Hematopoietic multipotent progenitor cell (in vitro differentiated cells): Measurements from ENCODE around the gene AKR1C4. TPM values are rescaled to one million over a fixed set of nuclear protein-coding genes. Genes with fewer than 3 reads are reported as not detected.
A peak's percentile ranks its signal among the peaks of the same experiment; 100 is the strongest.
"Not testable (repeated sequence)": the region's sequence is repeated elsewhere in the genome, so short reads cannot be mapped to it uniquely, and the experiment has no call there.

Experiments
- DNase-seq, 3 donors: peaks; one replicate each; pipeline ENCODE4 v3.0.0-alpha.2; 2011 to 2015; ENCODE audit warnings: low read depth in 2 of 3, low spot score in 2 of 3
- total RNA-seq: library from RNA; depleted of rRNA; stranded (reverse); fragments of >200 nt; gene quantifications from one replicate; pipeline ENCODE4 v1.2.3, GENCODE V29; 2012

AKR1C4 gene
- total RNA-seq, 1 donor: not detected

DNA sequence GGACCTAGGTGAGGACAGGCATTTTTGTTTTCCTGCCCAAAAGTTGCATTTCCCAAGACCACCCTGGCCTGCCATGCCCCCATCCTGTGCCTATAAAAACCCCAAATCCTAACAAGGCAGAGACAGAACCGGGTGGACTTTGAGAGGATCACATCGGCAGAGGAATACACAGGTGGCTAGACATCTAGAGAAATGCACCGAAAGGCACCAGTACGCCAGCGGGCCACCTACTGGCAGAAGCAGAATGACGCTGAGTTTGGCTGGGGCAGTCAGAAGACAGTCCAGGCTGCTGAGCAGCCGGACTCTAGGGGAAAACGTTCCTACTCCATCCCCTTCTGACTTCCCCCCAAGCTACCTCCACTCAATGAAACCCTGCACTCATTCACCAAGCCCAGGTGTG lies 2.8 kb downstream of the AKR1C4 start:
- no peak for DNase-seq

DNA sequence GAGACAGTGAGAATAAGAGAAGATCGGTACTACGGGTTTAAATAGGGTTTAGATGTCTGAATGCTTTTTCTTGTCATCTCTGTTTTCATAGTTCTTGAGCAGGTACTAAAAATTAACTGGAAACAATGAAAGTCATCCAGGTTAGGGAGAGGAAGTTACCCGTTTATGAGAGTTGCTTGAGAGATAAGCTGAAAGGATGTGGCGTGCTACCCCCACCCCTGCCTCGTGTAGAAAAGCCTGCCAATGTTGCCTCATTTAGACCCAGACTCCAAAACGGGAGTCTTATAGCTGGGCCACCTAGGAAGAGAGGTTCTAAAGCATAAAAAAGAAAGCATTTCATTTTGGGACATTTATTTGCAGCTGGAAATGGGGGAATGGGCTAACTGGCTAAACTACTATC lies 10.2 kb downstream of the AKR1C4 start:
- peak in 1 of 3 donors; percentile 48 for DNase-seq

DNA sequence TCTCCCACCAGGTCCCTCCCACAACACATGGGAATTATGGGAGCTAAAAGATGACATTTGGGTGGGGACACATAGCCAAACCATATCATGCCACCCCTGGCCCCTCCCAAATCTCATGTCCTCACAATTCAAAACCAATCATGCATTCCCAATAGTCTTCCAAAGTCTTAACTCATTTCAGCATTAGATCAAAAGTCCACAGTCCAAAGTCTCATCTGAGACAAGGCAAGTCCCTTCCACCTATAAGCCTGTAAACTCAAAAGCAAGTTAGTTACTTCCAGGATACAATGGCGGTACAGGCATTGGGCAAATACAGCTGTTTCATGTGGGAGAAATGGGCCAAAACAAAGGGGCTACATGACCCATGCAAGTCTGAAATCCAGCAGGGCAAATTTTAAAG lies 13.1 kb downstream of the AKR1C4 start:
- not testable (repeated sequence) for DNase-seq

DNA sequence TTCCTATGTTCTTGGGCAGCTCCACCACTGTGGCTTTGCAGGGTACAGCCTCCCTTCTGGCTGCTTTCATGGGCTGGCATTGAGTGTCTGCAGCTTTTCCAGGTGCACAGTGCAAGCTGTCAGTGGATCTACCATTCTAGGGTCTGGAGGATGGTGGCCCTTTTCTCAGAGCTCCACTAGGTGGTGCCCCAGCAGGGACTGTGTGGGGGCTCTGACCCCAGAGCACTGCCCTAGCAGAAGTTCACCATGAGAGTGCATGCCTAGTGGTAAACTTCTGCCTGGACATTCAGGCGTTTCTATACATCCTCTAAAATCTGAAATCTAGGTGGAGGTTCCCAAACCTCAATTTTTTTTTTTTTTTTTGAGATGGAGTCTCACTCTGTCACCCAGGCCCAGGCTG lies 13.6 kb downstream of the AKR1C4 start:
- not testable (repeated sequence) for DNase-seq

DNA sequence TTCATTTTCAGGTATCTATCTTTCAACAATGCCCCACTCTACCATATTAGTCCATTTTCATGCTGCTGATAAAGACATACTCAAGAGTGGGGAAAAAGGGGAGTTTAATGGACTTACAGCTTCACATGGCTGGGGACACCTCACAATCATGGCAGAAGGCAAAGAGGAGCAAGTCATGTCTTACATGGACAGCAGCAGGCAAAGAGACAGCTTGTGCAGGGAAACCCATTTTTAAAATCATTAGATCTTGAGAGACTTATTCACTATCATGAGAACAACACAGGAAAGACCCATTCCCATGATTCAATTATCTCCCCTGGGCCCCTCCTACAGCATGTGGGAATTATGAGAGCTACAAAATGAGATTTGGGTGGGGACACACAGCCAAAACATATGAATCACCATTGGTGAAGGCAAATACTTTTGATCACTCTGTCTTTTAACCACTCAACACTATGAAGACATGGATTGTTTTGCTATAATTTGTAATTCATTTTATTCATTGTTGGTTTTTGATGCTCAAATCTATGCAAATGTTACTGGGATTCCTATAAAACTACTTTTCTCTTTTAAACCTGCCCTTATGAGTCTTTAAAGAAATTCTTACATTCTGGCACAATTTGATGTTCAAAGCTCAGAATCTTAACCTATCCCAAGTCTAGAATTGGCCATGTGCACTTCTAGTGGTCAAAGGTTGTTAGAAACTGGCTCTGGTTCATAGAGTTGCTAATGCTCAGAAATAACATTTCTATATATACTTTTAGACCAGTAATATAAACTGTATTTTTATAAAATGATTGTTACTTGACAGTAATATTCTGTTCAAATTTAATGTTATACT lies 15.3 kb downstream of the AKR1C4 start:
- no peak for DNase-seq

DNA sequence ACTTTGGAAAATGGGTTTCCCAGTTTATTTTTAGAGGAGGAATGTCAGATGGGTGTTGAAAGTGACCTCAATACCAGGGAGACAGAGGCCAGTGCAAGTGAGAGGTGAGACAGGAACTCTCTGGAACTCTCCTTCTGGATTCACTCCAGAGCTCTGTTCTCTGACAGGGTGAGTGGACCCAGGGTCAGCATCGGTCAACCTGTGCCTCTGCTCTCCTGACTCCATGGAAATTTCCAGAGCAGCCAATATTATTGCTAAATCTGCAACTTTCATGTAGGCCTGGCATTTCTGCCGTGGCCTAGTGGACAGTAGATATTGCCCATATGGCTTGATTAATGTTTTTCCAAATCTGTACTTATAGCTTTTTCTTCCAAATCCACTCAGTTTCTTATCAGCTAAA lies 20.2 kb downstream of the AKR1C4 start:
- DNase-seq: no peak

DNA sequence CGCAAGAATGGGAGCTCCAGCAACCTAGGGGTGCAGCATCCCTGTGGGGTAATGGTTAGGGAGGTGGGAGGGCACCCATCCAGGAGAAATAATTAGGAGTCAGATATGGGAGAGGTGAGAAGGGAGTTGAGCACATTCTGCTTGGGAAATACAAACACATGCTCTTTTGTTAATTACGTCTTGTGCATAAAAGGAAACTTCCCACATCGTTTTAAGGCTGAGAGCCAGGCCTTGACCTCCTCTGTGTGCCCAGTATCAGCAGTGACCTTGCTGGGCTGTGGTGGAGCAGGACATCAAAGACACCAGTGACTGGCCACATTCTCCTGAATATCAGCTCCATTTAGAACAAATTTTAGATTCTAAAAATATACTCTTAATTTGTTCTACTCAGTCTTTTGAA lies 22.6 kb downstream of the AKR1C4 start:
- no peak for DNase-seq

DNA sequence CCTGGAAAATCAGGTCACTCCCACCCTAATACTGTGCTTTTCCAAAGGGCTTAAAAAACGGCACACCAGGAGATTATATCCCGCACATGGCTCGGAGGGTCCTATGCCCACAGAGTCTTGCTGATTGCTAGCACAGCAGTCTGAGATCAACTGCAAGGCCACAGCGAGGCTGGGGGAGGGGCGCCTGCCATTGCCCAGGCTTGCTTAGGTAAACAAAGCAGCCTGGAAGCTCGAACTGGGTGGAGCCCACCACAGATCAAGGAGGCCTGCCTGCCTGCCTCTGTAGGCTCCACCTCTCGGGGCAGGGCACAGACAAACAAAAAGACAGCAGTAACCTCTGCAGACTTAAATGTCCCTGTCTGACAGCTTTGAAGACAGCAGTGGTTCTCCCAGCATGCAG lies 26.3 kb downstream of the AKR1C4 start:
- DNase-seq: not testable (repeated sequence)

DNA sequence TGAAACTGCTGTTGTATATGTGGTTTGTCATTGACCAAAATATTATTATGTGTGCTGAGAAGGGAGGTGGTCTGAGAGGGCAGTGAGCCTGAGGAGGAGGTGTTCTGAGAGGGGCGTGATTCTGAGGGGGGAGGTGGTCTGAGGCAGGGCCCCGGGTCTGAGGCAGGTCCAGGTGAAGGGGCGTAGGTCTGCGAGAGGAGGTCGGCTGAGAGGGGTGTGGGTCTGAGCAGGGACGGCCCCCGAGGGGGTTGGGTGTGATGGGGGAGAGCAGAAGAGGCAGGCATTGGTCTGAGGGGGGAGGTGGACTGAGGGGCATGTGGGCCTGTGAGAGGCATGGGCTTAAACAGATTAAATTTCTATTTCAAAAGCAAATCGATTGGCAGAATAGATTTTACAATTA lies 32.4 kb downstream of the AKR1C4 start:
- no peak for DNase-seq

DNA sequence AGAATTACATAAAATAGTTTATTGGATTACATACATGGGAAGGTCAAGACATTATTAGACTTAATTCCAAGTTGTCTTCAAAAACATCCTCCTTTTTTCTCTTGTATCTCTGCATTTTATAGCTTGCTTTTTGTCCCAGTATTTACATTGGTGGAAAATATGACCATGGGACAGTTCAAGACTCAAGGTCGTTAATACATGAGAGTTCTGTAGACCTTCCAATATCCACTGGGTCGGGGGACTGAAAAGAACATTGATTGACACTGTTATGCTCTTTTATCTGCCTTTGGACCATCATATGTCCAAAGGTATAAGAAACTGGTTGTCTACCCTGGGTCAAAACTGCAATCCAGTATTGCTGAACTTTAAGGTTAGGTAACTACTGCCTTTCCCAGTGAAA lies 36.7 kb downstream of the AKR1C4 start:
- DNase-seq: no peak

DNA sequence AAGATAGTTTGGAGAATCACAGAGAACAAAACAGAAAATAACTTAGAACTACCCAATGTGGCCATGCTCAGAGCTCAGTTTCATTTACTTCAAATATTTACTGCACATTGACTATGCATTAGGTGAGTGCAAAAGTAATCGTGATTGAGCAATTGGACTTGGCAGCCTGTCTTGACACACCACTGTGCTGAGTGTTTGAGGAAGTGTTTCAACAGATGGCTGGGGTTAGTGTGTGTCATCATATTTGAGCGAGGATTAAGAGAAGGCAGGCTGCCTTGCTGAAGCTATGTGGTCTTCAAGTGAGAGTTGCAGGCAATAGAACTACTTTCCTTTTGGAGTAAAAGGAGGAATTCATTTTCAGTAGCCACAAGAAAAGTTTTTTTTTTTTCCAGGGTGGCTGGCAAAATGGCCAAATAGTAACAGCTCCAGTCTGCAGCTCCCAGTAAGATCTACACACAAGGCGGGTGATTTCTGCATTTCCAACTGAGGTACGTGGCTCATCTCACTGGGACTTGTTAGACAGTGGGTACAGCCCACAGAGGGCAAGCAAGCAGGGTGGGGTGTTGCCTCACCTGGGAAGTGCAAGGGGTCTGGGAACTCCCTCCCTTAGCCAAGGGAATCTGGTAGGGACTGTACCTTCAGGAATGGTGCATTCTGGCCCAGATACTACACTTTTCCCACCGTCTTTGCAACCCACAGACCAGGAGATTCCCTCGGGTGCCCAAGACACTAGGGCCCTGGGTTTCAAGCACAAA lies 37.6 kb downstream of the AKR1C4 start:
- peak in 2 of 3 donors; percentile 80 to 95 for DNase-seq

DNA sequence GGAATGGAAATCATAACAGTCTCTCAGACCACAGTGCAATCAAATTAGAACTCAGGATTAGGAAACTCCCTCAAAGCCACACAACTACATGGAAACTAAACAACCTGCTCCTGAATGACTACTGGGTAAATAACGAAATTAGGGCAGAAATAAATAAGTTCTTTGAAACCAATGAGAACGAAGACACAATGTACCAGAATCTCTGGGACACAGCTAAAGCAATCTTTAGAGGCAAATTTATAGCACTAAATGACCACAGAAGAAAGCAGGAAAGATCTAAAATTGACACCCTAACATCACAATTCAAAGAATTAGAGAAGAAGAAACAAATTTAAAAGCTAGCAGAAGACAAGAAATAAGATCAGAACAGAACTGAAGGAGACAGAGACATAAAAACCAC lies 40.9 kb downstream of the AKR1C4 start:
- not testable (repeated sequence) for DNase-seq

DNA sequence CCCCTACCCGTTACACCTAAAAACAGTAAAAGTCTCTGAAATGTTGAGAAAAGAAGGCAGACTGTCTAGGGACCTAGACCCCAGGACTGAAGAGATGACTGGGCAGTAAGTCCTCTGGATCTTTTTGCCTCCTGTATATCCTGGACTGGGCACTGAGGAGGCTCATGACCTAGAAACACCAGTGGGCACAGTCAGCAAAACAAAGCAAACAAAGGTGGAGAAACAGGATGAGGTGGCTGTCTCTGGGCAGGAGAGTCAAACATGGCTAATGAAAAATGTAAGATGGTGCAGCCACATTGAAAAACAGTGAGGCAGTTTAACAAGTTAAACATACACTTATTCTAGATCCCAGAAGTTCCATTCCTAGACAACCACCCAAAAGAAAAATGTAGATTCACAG lies 45.9 kb downstream of the AKR1C4 start:
- no peak for DNase-seq

DNA sequence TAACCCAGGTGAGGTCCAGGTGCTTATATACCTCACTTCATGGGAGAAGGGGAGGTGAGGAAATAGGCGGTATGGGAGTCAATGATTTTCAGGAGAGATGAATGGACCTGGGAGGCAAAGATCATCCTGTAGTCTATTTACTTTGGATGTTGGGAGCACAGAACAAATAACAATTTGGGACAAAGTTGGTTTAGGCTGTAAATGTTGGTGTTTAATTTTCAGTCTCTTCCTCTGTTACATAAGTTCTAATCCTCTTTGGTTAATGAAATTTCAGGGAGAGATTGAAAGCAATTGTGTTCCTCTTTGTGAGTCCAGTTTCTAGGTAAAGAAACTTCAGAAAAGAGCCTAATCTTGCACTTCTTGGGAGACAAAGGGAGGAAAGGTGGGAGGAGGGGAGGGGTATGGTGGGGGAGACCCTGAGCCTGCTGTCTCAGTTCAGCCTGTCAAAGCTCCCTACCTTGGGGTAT lies 46.9 kb downstream of the AKR1C4 start:
- no peak for DNase-seq

DNA sequence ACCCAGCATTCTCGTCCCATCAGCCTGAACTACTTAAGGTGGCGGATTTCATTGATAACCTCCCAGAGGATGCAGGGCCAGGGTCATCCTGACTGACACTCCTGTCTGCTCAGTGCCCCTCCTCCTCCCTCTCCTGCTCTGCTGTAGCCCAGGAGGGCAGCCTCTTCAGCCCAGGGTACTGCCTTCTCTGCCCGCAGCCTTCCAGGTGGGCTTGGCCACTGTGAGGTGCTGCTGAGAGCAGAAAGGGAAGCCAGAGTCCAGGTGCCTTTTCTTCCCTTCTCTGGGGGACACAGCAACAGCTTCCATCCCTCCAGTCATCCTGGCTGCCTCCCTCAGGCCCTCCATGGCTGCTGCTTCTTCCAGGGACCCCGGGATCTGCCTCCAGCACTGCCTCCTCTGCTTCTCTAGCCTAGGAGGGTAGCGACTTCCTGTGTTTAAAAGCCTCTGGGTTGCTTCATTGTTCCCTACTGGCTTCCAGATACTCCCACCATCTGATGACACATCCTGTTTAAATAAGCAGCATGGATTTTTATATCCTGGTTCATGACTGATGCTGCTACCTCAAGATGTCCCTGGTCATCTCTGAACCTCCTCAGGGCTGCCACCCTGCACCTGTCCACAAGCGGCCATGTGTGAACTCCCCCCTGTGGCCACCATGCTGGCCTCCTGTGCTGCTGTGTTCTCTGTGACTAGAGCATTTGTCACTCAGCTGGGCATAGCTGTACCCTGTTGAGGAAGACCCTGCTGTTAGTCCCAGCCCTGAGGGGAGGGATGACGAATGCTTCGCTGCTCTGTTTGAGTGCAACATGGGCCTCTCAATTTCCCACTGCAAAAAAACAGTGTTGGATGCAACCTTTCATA lies 55.8 kb downstream of the AKR1C4 start:
- no peak for DNase-seq

DNA sequence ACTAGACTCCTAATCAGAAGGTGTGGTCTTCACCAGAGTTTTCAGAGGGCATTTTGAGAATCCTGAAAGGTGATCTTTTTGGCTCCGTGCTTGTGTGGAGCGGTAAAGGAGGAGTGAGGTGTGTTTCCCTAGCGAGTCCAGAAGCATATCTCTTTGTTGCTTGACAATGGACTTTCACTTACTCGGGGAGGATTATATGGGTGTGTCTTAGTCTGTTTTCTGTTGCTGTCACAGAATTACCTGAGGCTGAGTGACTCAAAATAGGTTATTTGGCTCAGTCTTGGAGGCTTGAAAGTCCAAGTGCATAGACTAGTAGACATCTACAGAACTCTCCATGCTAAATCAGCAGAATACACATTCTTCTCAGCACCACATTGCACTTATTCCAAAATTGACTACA lies 57.9 kb downstream of the AKR1C4 start:
- DNase-seq: no peak

DNA sequence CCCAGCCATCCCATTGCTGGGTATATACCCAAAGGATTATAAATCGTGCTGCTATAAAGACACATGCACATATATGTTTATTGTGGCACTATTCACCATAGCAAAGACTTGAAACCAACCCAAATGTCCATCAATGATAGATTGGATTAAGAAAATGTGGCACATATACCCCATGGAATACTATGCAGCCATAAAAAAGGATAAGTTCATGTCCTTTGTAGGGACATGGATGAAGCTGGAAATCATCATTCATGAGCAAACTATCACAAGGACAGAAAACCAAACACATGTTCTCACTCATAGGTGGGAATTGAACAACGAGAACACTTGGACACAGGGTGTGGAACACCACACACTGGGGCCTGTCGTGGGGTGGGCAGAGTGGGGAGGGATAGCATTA lies 61.1 kb downstream of the AKR1C4 start:
- not testable (repeated sequence) for DNase-seq

DNA sequence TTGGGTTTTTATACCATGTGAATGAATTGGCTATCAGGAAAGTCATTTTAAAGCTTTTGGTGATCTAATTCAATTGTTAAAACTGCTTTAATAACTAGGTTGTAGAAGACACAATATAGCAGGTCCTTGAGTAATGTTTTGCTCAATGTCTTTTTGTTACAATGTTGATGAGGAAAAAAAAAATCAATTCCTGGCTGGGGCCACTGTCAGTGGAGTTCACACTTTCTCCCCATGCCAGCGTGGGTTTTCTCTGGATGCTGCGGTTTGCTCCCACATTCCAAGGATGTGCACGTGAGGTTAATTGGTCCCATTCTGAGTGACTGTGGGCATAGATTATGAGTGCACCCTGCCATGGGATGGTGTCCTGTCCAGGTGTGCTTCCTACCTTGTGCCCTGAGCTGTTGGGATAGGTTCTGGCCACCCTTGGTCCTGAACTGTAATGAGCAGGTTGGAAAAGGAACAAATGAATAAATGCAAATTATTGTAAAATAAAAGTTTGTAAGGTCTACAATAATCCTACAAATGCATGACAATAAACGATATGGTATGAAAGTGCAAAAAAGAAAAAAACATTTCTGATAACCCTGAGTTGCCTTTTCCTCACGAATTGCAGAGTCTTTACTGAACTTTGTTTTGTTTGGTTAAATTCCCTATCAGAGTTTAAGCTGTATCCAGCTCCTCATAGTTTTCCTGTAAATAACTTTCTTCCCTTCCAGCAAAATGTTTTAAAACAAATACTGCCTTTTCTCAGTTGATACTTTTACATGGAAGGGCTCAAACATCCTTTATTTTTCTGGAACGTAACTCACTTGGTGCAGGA lies 62.7 kb downstream of the AKR1C4 start:
- no peak for DNase-seq

DNA sequence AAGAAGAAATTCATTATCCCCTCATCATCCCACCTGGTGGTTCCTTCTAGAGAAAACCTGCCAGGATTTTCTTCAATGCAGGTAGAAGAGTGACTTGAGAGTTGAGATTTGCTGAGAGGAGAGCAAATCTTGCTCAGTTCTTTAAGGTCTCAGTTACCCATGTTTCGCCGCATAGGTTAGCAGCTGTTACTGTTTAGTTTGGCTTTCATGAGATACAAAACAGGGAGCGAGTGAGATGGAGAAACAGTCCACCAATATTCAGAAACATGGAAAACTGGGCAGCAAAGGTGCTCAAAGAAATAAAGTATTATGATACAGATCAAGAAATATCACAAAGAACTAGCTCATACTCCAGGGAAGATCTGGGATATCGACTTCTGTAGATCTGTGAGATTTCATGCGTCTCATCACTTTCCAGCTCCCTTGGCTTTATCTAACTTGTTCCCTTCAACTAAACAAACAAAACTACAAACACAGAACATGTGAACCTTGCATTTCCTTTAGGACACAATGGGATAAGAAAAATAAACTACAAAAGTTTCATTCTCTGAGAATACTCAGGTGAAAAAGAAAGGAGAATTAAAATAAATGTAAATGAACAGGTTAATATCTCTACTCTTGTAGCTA lies 63.4 kb downstream of the AKR1C4 start:
- DNase-seq: no peak

DNA sequence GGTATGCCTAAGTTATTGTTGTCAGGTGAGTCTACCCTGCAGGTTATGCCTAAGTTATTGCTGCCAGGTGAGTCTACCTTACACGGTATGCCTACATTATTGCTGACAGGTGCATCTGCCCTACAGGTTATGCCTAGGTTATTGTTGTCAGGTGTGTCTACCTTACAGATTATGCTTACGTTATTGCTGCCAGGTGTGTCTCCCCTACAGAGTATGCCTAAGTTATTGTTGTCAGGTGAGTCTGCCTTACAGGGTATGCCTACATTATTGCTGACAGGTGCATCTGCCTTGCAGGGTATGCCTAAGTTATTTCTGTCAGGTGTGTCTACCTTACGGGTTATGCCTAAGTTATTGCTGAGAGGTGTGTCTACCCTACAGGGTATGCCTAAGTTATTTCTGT lies 64.2 kb downstream of the AKR1C4 start:
- no peak for DNase-seq
